Endodermal cell (in vitro differentiated cells): ENCODE measurements around the gene CEP95. TPM values are rescaled to one million over a fixed set of nuclear protein-coding genes. Genes with fewer than 3 reads are reported as not detected.

Source experiments
- DNase-seq: peaks from one replicate; pipeline ENCODE4 v3.0.0-alpha.2; 2017
- H3K27ac ChIP-seq: 2 replicates; pipeline ENCODE4 v1.5.1; 2013; ENCODE audit warnings: mild to moderate bottlenecking, low read depth, low read length, moderate library complexity
- H3K27me3 ChIP-seq: 2 replicates; pipeline ENCODE4 v1.6.1; 2013; ENCODE audit warnings: mild to moderate bottlenecking, low read length, moderate library complexity; ENCODE audit not compliant: insufficient read depth, control insufficient read depth, poor library complexity, severe bottlenecking
- H3K36me3 ChIP-seq: 2 replicates; pipeline ENCODE4 v1.7.0; 2013; ENCODE audit warnings: mild to moderate bottlenecking, low read length, moderate library complexity; ENCODE audit not compliant: control insufficient read depth, insufficient read depth
- H3K4me1 ChIP-seq: one replicate; pipeline ENCODE4 v1.7.0; 2013; ENCODE audit warnings: low read length; ENCODE audit not compliant: control insufficient read depth, insufficient read depth
- H3K4me3 ChIP-seq: 2 replicates; pipeline ENCODE4 v1.5.1; 2013; ENCODE audit warnings: mild to moderate bottlenecking, low read length, moderate library complexity
- H3K9ac ChIP-seq: 2 replicates; pipeline ENCODE4 v1.6.1; 2013; ENCODE audit warnings: mild to moderate bottlenecking, low read length, moderate library complexity; ENCODE audit not compliant: poor library complexity, severe bottlenecking; ENCODE audit errors: extremely low read depth
- H3K9me3 ChIP-seq: 2 replicates; pipeline ENCODE4 v1.6.1; 2013; ENCODE audit warnings: mild to moderate bottlenecking, low read length, moderate library complexity; ENCODE audit not compliant: control insufficient read depth
- H3K27ac Mint-ChIP-seq: 2 replicates; pipeline ENCODE4 v1.8.0; 2020; ENCODE audit warnings: mixed read lengths
- H3K27me3 Mint-ChIP-seq: 2 replicates; pipeline ENCODE4 v1.8.0; 2021; ENCODE audit warnings: mild to moderate bottlenecking, mixed read lengths; ENCODE audit not compliant: insufficient read depth
- H3K36me3 Mint-ChIP-seq: 2 replicates; pipeline ENCODE4 v1.8.0; 2020; ENCODE audit warnings: low read depth, mixed read lengths
- H3K4me1 Mint-ChIP-seq: 2 replicates; pipeline ENCODE4 v1.8.0; 2020; ENCODE audit warnings: mixed read lengths
- H3K4me3 Mint-ChIP-seq: 2 replicates; pipeline ENCODE4 v1.8.0; 2020; ENCODE audit warnings: mild to moderate bottlenecking, moderate library complexity, mixed read lengths
- H3K9me3 Mint-ChIP-seq: 2 replicates; pipeline ENCODE4 v1.8.0; 2020; ENCODE audit warnings: mild to moderate bottlenecking, mixed read lengths
- CTCF ChIP-seq: fragments of 200-600 bp; sonication (generic); conservative IDR thresholded peaks from 2 replicates; pipeline ENCODE4 v1.5.0; 2021; ENCODE audit warnings: antibody characterized with exemption, mild to moderate bottlenecking
- WGBS, 2 experiments: methylation state at CpG; one replicate each; pipeline versions ENCODE4 v1.1.5 to v1.1.7; 2013; ENCODE audit warnings: missing lambda C conversion rate in 2 of 2, mixed read lengths in 1 of 2; ENCODE audit not compliant: insufficient coverage in 1 of 2, insufficient read length in 1 of 2; 5-methylcytosine and 5-hydroxymethylcytosine counted together
- total RNA-seq, 2 donors: library from RNA; stranded (reverse); fragmentation: NEBNext Ultra II Directional in 1 of 2; extraction: Animal tissue kit (Norgen Biotek cat#: 25700) in 1 of 2; gene quantifications; 2 replicates in 1 of 2; 3 replicates in 1 of 2; pipeline ENCODE4 v1.2.1, GENCODE V29; 2021

The CEP95 gene
- total RNA-seq, 2 donors from 2014 or later = 75.5 to 93.9 TPM

DNA sequence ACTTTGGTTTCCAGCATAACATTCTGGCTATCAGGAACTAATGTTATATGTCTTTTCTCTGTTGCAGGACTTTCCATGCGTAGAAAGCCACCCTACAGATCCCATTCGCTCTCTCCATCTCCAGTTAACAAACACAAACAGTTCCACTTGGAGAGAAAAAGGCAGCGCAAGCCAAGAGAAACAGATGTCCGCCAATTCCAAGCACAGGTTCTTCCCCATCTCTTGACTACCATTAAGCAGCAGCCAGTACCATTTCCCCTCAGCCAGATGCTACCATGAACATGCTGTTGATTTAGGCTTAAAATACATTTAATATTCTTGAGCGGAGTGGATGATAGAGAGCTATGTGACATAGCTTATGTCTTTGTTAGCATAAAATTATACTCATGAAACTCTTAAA, 22.4 kb downstream of the CEP95 start:
- WGBS, 2 experiments = 95 to 96% methylated on average over 4 to 5 of the region's 5 CpGs
- no peak for DNase-seq
- no peak overlapping the region for H3K27ac Mint-ChIP-seq
- no peaks in the 10 kb centered on the region for H3K4me1 ChIP-seq
- no peaks in the 10 kb centered on the region for H3K9me3 Mint-ChIP-seq
- H3K4me3 ChIP-seq = no peak overlapping the region
- no peak overlapping the region for H3K4me3 Mint-ChIP-seq
- peaks cover 98% of the 10 kb centered on the region for H3K36me3 ChIP-seq
- H3K27me3 Mint-ChIP-seq = no peaks in the 10 kb centered on the region
- H3K9me3 ChIP-seq = no peaks in the 10 kb centered on the region
- H3K27me3 ChIP-seq = no peaks in the 10 kb centered on the region
- no peak overlapping the region for H3K27ac ChIP-seq
- no peak for TF ChIP-seq CTCF
- H3K4me1 Mint-ChIP-seq = no peaks in the 10 kb centered on the region
- no peak overlapping the region for H3K9ac ChIP-seq
- H3K36me3 Mint-ChIP-seq = peaks cover 81% of the 10 kb centered on the region

GRCh38 chr17:64531955-64532371, 25.2 kb downstream of the CEP95 start:
- WGBS, 2 experiments = 97 to 100% methylated on average over 3 to 5 of the region's 5 CpGs
- Histone ChIP-seq H3K27ac (no peak overlapping the region), H3K27me3 (no peaks in the 10 kb centered on the region), H3K4me1 (no peaks in the 10 kb centered on the region), H3K9ac (no peak overlapping the region), H3K36me3 (peaks cover 99% of the 10 kb centered on the region), H3K9me3 (no peaks in the 10 kb centered on the region), H3K4me3 (no peak overlapping the region)
- no peaks in the 10 kb centered on the region for H3K27me3 Mint-ChIP-seq
- H3K36me3 Mint-ChIP-seq = peaks cover 80% of the 10 kb centered on the region
- no peak for TF ChIP-seq CTCF
- no peak overlapping the region for H3K4me3 Mint-ChIP-seq
- no peak overlapping the region for H3K27ac Mint-ChIP-seq
- no peak for DNase-seq
- no peaks in the 10 kb centered on the region for H3K9me3 Mint-ChIP-seq
- H3K4me1 Mint-ChIP-seq = no peaks in the 10 kb centered on the region

DNA sequence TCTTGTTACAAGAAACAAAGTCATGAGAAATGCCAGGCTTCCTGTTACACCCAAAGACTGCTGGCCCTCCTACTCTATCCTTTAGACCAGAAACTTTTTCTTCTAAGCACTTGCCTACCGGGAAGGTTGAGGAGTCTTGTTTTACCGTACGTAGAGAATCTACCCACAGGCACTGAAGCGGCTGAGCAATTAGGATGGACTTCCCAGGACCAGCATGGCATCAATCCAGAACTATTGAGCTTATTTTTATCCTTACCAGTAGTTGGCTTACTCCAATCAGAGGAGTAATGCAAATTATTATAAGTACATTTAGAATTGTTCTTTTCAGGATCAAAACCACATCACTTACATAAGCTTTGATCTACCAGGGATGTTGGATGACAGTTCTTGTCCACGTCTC, 25.6 kb downstream of the CEP95 start:
- 96 to 100% methylated on average over 1 to 5 of the region's 5 CpGs for WGBS, 2 experiments
- TF ChIP-seq CTCF = no peak
- DNase-seq = no peak
- no peak overlapping the region for H3K4me3 Mint-ChIP-seq
- no peak overlapping the region for H3K27ac Mint-ChIP-seq
- H3K36me3 Mint-ChIP-seq = peaks cover 81% of the 10 kb centered on the region
- no peaks in the 10 kb centered on the region for H3K9me3 Mint-ChIP-seq
- no peaks in the 10 kb centered on the region for H3K27me3 Mint-ChIP-seq
- Histone ChIP-seq H3K4me3 (no peak overlapping the region), H3K36me3 (peaks cover 99% of the 10 kb centered on the region), H3K9me3 (no peaks in the 10 kb centered on the region), H3K27me3 (no peaks in the 10 kb centered on the region), H3K4me1 (no peaks in the 10 kb centered on the region), H3K27ac (no peak overlapping the region), H3K9ac (no peak overlapping the region)
- no peaks in the 10 kb centered on the region for H3K4me1 Mint-ChIP-seq
